ENCODE measurements around the gene DES. TPM values are rescaled to one million over a fixed set of nuclear protein-coding genes. Genes with fewer than 3 reads are reported as not detected.

Gene DES
- total and polyA plus RNA-seq, 2 donors (not counting 3 experiments of a cell fraction or from before 2014, with no cell fraction given) = not detected

DNA sequence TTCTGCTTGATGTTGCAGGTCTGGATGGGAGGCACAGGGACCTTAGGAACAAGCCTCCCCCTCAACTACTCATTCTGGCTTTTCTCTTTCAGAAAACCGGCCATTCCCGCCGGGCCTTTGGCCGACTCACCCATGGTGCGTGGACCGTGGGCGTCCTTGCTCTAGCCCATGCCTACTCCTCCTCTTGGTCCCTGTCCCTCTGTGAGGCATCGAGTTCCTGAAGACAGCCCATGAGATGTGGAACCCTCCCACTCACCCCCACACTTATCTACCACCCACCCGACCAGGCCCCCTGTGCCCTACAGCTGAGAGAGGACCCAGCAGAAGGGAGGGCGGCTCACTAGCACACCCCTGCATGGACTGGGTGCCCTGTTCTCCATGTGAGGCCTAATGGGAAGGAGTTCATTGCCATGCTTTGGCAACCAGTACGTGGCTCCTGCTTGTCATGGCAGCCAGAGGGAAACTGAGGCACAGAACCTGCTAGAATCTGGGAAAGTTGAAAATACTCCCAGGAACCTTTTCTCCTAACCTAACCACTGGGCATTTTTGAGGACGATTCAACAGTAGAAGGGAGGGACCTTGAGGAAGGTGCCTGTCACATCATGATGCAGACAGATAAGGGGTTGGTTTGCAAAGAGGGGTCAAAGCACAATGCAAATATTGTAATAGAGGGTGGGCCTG, 25.0 kb downstream of the DES start:
- FAIRE-seq = no peak
- Histone ChIP-seq H3K9ac (replicated peaks; ENCODE audit: extremely low read depth, insufficient read depth, low read length) (no peak overlapping the region), H4K20me1 (replicated peaks; ENCODE audit: control insufficient read depth, extremely low read depth, insufficient read depth, low read length) (no peaks in the 10 kb centered on the region), H3K27me3 (ENCODE audit: control insufficient read depth in 2 of 2, insufficient read depth in 2 of 2, low read length in 2 of 2) (peaks cover 18 to 29% of the 10 kb centered on the region in 2 experiments), H3K36me3 (ENCODE audit: control insufficient read depth in 2 of 2, extremely low read depth in 1 of 2, insufficient read depth in 2 of 2, low read length in 2 of 2) (no peaks in the 10 kb centered on the region), H2AFZ (ENCODE audit: low read depth, low read length) (no peak overlapping the region), H3K4me2 (ENCODE audit: insufficient read depth, low read length) (no peak overlapping the region), H3K9me1 (replicated peaks; ENCODE audit: control insufficient read depth, extremely low read depth, insufficient read depth, low read length) (no peaks in the 10 kb centered on the region), H3K27ac (ENCODE audit: insufficient read depth, low read depth, low read length) (no peak overlapping the region), H3K79me2 (ENCODE audit: control insufficient read depth, insufficient read depth, low read length) (no peaks in the 10 kb centered on the region), H3K4me3 (replicated peaks in 1 of 3; ENCODE audit: insufficient read depth in 1 of 3, low read depth in 1 of 3, low read length in 3 of 3) (no peak overlapping the region), H3K4me1 (ENCODE audit: control insufficient read depth, extremely low read depth, insufficient read depth, low read length) (peaks cover 4% of the 10 kb centered on the region), H3K9me3 (replicated peaks; ENCODE audit: control insufficient read depth, insufficient read depth, low read length) (no peaks in the 10 kb centered on the region)
- BruUV-seq (replicated peaks) = no TSS peak
- TF ChIP-seq MYC (IDR thresholded peaks at IDR 0.05; ENCODE audit: low read depth, low read length) (no peak), FOS (IDR thresholded peaks at IDR 0.05; ENCODE audit: borderline replicate concordance, insufficient read depth, low read length) (no peak), POLR2AphosphoS5 (IDR thresholded peaks at IDR 0.05; ENCODE audit: insufficient read depth, low read depth, low read length) (no peak), EZH2 (IDR thresholded peaks at IDR 0.05; ENCODE audit: borderline replicate concordance, low read depth, low read length, severe bottlenecking) (no peak), POLR2A (IDR thresholded peaks at IDR 0.05; ENCODE audit: low read depth, low read length) (no peak), CTCF (IDR thresholded peaks at IDR 0.05; ENCODE audit: extremely low read depth in 1 of 2, insufficient read depth in 1 of 2, low read depth in 1 of 2, low read length in 2 of 2) (no peak), JUN (IDR thresholded peaks at IDR 0.05; ENCODE audit: borderline replicate concordance, insufficient read depth, insufficient read length, low read depth) (no peak), GATA2 (IDR thresholded peaks at IDR 0.05; ENCODE audit: insufficient read depth, insufficient read length, low read depth, low read length) (no peak)
- TF ChIP-seq, protein P1, sequence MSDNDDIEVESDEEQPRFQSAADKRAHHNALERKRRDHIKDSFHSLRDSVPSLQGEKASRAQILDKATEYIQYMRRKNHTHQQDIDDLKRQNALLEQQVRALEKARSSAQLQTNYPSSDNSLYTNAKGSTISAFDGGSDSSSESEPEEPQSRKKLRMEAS (IDR thresholded peaks at IDR 0.05; ENCODE audit: insufficient read depth, insufficient read length) = no peak
- CTCF ChIA-PET = interaction anchor here (0.8 kb wide), 1 partner anchor 87 kb away, joined by 3 read pairs; no protein-coding TSS in a partner anchor
- DNase-seq (ENCODE audit: low read depth, low spot score) = no peak
- POLR2A ChIA-PET = no interaction called here
- dilution Hi-C loops (cut with MboI; ENCODE audit: extremely low pct_ligation_motif_present, low sequenced_read_pairs) = no loop called here
- intact Hi-C loops (cut with micrococcal nuclease) = no loop called here
